ENCODE measurements around the gene IL32. TPM values are rescaled to one million over a fixed set of nuclear protein-coding genes. Genes with fewer than 3 reads are reported as not detected.
A peak's percentile ranks its signal among the peaks of the same experiment; 100 is the strongest.

IL32 gene
- total and polyA plus RNA-seq, 2 of the 4 experiments (the other 2 are of a cell fraction): 25.6 to 95.7 TPM

GRCh38 chr16:3113765-3114479 is 48.5 kb downstream of the IL32 start:
- no TSS peak for BruUV-seq (replicated peaks)
- CTCF ChIA-PET: interaction anchor here (1.2 kb wide), 1 partner anchor 16 kb away, joined by 3 read pairs; no protein-coding TSS in a partner anchor

More at GRCh38 chr16:3113765-3114479, 48.5 kb downstream of the IL32 start:
- Histone ChIP-seq H2AK5ac (ENCODE audit: low read depth, low read length) (no peak overlapping the region), H3K27ac (ENCODE audit: insufficient read depth, low read length) (no peak overlapping the region), H4K91ac (ENCODE audit: insufficient read depth, low read depth, low read length) (no peak overlapping the region), H2AK9ac (replicated peaks; ENCODE audit: low read depth, low read length, poor library complexity) (peak overlapping the region; percentile 29), H3K36me3 (ENCODE audit: control insufficient read depth, insufficient read depth, low read length) (peaks cover 26% of the 10 kb centered on the region), H3K23ac (ENCODE audit: low read depth, low read length) (no peak overlapping the region), H4K5ac (ENCODE audit: low read depth, low read length) (no peak overlapping the region), H3K79me1 (ENCODE audit: low read depth in 1 of 2, low read length in 2 of 2) (peaks cover 27 to 34% of the 10 kb centered on the region in 2 experiments), H3K4me1 (ENCODE audit: control insufficient read depth, insufficient read depth, low read length) (peaks cover 9% of the 10 kb centered on the region), H3K18ac (ENCODE audit: low read depth, low read length) (no peak overlapping the region), H3K9me1 (ENCODE audit: insufficient read depth, low read length) (peaks cover 2% of the 10 kb centered on the region; the same call in 1 of the 2 replicates), H4K8ac (ENCODE audit: low read depth in 2 of 2, low read length in 2 of 2) (no peak overlapping the region), H3K27me3 (ENCODE audit: control insufficient read depth, insufficient read depth, low read length) (no peaks in the 10 kb centered on the region), H3K4me3 (ENCODE audit: insufficient read depth, low read depth, low read length) (peak overlapping the region; percentile 88), H3K9ac (ENCODE audit: low read depth, low read length) (peak overlapping the region; percentile 91), H2AFZ (replicated peaks; ENCODE audit: low read length, poor library complexity) (no peak overlapping the region), H3K4me2 (ENCODE audit: low read depth, low read length) (peak overlapping the region; percentile 95), H2BK20ac (ENCODE audit: low read depth, low read length) (no peak overlapping the region), H2BK5ac (ENCODE audit: low read depth, low read length, poor library complexity, severe bottlenecking) (no peak overlapping the region), H3K56ac (ENCODE audit: extremely low read depth, insufficient read depth, low read length) (no peak overlapping the region), H3K14ac (replicated peaks; ENCODE audit: low read depth, low read length) (no peak overlapping the region), H3K4ac (ENCODE audit: low read depth, low read length) (no peak overlapping the region), H2BK15ac (ENCODE audit: low read depth, low read length) (no peak overlapping the region), H2BK120ac (ENCODE audit: low read depth, low read length) (no peak overlapping the region), H3K9me3 (ENCODE audit: control insufficient read depth, insufficient read depth, low read length) (no peaks in the 10 kb centered on the region), H4K20me1 (ENCODE audit: insufficient read depth, low read length) (no peaks in the 10 kb centered on the region)
- POLR2A ChIA-PET (ENCODE audit: unreplicated experiment): no interaction called here
- intact Hi-C loops (cut with micrococcal nuclease): no loop called here
- in situ Hi-C loops (cut with MboI; ENCODE audit: low sequenced_read_pairs): no loop called here
- dilution Hi-C loops (cut with HindIII; ENCODE audit: low sequenced_read_pairs, unreplicated experiment): no loop called here
- no peak for TF ChIP-seq USF2 (IDR thresholded peaks at IDR 0.05; ENCODE audit: low read depth, low read length)
- peak; percentile 86 for TF ChIP-seq RCOR1 (IDR thresholded peaks at IDR 0.05; ENCODE audit: insufficient replicate concordance, low read length)
- no peak for TF ChIP-seq CTCF (conservative IDR thresholded peaks at IDR 0.05; ENCODE audit: low read depth, low read length)
- TF ChIP-seq FOS (IDR thresholded peaks at IDR 0.05; ENCODE audit: low read depth, low read length): no peak
- TF ChIP-seq MXI1 (IDR thresholded peaks at IDR 0.05; ENCODE audit: borderline replicate concordance, low read depth, low read length): no peak
- WGBS, 2 experiments (ENCODE audit: extremely low coverage in 2 of 2, insufficient read length in 1 of 2): 65% methylated on average over 4 of the region's 17 CpGs; no CpG with 5 or more reads in 1 of the 2 experiments
- DNase-seq: peak; percentile 56
- ATAC-seq (ENCODE audit: low read depth): no peak

Data from IMR-90 (cell line).